ENCODE results near the gene FAM153A.
"Not testable (repeated sequence)": the region's sequence is repeated elsewhere in the genome, so short reads cannot be mapped to it uniquely, and the experiment has no call there.

FAM153A gene

DNA sequence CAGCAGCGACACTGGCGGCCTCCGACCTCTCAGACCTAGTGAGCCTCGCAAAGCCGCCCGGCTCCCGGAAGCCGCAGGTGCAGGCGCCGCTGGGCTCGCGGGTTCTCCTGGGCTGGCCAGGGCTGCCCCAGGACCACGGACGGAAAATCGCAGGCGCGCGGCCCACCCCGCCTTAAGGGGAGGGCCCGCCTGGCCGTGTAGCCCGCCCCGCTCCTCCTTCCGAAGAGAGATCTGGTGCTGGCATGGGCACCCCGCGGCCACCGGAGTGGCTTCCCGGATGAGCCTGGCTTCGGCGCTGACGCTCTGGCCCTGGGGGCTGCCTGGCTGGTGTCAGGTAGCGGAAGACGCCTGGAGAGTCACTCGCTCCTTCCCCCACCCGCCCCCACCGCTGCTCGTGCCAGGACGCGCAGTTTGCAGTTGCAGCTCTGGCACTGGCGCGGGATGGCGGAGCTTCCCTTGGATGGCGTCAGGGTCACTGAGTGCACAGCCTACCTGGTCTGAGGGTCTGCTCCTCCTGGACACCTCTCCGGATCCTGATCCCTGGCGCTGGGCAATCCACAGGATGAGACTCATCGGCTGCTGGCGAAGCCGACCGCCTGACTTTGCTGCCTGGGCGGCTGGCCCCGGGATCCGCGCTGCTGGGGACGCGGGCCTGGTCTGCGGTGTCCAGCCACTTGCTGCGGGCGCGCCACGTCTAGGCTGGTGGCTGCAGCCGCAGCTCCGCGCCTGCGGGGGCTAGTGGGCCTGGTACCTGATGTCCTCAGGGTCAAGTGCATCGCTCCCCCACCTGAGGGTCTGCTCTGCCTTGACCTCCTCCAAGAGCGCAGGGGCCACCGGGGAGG, at the start of gene FAM153A:
Gene FAM153A, minus strand, starts transcription at position 108 of the 842 bp plus-strand sequence.
- not testable (repeated sequence) for DNase-seq

DNA sequence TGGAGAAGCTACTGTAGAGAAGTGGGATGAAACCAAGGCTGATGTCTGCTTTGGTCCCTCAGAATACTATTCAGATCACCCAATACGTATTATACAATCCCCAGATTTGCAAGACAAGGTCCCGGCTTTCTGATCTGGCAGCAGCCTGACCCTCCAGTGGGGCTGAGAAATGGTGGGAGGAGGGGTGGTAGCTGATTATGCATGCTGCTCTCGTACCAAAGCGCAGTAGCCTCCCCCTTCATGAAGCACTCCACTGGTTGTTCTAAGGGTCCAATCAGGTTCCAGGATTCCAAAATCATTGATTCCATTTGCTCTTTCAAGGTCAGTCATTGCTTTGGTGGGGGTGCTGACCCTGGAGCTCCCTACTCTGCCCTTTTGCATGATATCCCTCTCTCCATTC, 49.6 kb upstream of the FAM153A start:
- DNase-seq, result not testable (repeated sequence)

DNA sequence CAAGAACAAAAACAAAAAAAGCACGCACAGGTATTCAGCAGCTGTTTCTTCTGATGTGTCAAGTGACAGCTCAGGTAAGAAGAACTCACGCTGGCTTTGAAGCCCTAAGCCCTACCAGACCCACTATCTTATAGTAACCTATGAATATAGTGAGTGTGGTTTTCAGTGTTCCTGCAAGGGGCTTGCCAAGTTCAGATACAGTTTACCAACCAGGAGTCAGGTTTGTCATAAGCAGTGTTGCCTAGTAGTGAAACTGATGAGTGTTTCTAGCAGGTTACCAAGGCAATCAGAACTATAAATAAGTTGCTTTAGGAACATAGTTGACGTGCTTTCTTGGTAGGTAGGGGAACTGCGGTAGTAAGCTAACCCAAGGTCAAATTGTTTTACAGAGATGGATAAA, 43.4 kb upstream of the FAM153A start:
- not testable (repeated sequence) for DNase-seq

DNA sequence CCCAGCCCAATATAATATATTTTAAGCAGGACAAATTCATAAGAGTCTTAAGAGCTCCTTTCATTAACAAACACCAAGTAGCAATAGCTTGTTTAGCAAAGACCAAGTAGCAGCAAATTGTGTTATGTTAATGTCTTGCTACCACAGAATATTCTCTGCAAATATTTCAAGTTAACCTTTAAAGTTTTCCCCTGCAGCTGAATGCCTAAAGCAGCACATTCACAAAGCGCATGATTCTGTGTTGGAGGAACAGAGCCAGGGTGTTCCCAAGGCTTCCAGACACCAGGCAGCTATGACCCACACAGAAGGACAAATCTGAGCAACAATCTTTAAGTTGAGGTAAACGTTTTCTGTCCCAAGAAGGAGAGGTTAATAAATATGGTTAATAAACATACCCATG, 42.1 kb upstream of the FAM153A start:
- DNase-seq, result not testable (repeated sequence)

DNA sequence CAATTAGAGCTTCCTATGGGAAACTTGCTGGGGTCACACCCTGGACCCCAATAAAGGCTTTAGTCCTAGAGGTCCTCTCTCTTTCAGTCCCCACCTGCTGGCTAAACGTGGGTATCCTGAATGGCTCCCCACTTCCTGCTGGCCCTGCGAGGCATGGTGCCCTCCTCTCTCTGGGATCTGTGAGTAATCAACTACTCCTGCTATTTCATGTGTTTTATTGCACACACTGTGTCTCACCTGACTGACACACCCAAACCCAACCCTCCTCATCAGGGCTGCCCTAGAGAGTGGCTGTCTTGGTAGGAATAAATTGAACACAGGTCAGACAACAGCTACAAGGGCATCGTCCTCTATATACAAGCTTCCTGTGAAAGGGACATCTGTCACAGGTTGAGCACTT, 39.8 kb upstream of the FAM153A start:
- not testable (repeated sequence) for DNase-seq

DNA sequence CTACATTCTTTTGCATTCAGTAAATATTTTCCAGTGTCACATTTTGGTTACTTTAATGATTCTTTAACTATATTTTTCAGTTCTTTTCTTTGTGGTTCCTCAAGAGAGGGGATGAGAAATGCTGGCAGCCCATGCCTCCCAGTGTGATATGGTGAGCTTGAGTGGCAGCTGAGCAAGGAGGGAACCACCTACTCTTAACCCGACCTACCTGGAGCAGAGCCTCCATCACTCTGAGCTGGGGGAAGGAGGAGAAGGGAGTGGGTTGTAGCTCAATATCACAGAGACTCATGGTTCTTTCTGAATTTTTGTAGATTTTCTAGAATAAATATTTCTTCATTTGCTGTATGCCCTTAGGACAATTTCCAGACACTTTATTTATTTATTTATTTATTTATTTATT, 37.0 kb upstream of the FAM153A start:
- DNase-seq, result not testable (repeated sequence)

DNA sequence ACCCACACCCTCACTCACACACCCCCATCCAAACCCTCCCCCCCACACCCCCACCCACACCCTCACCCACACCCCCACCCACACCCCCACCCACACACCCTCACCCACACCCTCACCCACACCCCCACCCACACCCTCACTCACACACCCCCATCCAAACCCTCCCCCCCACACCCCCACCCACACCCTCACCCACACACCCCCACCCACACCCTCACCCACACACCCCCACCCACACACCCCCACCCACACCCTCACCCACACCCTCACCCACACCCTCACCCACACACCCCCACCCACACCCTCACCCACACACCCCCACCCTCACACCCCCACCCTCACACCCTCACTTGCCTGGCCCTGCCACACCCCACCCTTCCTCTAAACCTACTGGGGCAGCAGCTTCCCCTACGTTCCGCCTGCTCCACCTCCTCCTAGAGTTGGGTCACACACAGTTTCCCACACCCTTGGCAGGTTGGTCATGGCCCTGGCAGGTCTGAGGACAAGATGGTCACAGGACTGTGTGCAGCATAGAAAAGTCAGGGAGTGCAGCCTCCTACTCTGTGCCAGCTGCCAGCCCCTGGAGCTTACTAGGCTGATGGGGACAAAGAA, 30.2 kb upstream of the FAM153A start:
- DNase-seq, result not testable (repeated sequence)

DNA sequence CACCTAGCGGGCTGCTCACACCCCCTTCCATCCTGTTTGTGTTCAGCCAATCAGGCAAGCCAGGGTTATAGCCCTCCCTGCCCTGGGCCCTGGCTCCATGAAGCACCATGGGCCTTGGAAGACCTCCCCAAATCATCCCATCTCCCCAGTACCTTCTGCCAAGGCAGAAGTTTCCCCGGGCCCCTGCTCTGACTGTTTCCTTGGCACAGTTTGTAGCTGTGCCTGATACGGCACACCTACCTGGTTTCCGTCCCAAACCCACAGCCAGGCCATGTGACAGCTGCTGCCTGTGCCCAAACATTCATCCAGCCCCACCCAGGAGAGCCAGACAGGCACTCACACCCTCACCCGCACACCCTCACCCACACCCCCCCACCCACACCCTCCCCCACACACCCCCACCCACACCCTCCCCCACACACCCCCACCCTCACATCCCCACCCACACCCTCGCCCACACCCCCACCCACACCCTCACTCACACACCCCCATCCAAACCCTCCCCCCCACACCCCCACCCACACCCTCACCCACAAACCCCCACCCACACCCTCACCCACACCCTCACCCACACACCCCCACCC, 29.6 kb upstream of the FAM153A start:
- not testable (repeated sequence) for DNase-seq

DNA sequence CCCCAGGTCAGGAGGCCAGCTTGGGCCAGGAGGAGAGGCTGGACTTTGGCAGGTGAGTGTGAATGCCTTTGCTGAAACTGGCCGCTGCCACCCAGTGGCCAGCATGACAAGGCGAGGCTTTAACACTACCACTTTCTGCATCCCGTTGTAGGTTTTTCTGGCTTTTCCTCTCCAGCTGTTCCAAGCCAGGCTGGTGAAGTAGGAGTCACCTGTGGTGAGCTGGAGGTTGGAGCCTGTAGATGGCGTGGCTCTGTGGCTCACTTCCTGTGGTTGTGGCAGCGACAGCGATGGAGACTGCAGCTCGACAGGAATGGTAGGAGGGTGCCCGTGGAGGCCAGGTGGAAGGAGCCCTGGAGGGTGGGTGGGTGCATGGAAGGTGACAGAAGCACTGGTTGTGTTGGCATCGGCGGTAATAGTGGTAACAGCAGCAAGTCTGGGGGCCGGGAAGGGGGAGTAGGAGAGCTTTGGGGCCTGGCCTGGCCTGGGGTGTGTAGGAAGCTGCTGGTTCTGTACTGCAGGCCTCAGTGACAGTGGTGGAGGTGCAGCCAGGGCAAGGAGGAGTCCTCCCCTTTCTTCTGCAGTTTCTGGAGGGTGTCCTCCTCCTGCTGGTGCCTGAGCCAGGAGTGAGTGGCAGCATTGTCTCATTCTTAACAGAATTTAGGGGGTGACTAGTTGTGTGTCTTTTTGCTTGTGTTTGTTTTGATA, 26.7 kb upstream of the FAM153A start:
- not testable (repeated sequence) for DNase-seq

DNA sequence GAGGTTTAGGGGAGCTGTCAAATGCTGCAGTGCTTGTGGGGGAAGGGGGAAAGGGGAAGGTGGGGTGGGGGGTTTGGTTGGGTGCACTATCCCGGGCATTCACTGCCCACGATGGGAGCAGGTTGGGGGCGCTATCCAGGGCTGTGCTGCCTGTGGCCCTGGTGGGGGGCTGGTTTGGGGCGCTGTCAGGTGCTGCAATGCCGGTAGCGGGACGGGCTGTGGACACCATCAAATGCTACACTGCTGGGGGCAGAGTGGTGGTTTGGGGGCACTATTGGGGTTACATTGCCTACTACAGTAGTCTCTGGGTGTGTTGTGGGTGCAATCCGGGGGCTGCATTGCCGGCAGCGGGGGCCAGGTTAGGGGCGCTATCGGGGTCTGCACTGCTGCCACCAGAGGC, 25.7 kb upstream of the FAM153A start:
- not testable (repeated sequence) for DNase-seq

DNA sequence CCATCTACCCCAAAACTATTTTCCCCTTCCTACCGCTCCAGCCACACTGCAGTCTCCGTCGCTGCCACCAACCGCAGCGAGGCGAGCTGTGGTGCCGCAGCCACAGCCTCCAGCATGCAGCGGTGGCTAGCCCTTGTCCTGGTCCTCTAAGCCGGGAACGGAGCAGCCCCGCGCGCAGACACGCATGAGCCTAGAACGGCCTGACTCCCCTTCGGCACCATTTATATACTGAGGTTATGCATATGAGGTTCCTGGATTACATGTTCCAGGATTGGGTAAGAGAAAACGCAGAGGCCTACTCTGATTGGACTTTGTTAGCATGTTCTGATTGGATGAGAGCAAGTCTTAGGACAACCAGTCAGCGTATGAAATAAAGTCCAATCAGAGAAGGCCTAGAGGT, 24.6 kb upstream of the FAM153A start:
- DNase-seq, result not testable (repeated sequence)

DNA sequence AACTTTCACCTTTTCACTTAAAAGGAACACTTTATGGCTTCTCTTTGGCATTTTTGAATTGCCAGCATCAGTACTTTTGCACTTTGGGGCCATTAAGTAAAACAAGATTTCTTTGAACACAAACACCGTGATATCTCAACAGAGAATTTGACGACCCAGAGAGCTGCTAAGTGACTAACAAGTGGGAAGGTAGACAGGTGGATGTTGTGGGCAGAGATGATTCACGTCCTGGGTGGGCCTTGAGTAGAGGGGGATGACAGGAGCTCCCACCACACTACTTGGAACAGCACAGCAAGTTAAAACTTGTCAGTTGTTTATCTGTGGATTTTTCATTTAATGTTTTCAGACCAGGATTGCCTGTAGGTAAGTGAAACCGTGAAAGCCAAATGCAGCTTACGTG, 18.7 kb upstream of the FAM153A start:
- DNase-seq, result not testable (repeated sequence)

DNA sequence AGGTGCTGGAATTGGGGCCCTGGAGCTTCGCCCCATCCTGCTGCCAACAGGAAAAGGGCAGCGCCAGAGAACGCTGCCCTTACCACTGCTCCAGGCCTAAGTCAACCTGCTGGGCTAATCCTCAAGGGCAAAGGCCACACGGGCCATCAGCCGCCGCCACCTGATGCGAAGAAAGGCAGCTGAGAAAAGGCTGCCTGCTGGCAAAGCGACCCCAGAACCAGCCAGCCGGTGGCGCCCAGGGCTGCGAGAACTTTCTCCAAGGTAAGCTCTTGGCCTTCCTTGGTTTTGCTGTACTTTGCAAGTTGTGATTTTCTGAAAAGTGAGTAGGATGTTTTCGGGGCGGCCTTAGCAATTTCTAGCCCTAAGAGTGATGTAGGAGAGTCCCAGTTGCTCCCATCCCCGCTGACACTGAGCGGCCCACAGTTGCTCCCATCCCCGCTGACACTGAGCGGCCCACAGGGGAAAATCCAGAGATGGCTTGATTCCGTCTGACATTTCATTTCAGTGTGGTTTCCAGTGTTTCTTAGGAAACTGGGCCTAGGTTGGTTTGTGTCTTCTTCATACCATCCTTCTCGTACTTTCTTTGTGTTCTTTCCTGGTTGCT, 15.6 kb upstream of the FAM153A start:
- DNase-seq, result not testable (repeated sequence)

DNA sequence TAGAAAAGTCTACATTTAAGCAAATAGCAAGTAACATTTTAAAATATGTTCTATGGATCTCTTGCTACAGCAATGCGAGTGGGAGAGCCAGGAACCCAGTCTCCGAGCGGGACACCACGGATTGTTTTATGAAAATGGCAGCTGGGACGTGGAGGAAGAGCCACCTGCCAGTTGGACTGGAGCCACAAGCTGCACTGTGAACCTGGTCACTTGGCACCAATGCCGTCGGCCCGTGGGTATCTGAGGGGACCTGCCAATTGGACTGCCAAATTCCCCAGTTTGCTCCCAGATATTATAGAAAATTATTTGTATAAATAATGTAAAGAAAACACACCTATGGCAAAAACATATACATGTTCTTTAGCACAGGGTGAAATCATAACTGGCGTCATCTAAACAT, 10.6 kb upstream of the FAM153A start:
- DNase-seq, result not testable (repeated sequence)

DNA sequence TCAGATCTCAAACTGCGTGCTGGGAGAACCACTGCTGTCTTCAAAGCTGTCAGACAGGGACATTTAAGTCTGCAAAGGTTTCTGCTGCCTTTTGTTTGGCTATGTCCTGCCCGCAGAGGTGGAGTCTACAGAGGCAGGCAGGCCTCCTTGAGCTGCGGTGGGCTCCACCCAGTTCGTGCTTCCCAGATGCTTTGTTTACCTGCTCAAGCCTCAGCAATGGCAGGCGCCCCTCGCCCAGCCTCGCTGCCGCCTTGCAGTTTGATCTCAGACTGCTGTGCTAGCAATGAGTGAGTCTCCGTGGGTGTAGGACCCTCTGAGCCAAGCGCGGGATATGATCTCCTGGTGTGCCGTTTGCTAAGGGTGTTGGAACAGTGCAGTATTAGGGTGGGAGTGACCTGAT, 8.9 kb upstream of the FAM153A start:
- DNase-seq, result not testable (repeated sequence)

DNA sequence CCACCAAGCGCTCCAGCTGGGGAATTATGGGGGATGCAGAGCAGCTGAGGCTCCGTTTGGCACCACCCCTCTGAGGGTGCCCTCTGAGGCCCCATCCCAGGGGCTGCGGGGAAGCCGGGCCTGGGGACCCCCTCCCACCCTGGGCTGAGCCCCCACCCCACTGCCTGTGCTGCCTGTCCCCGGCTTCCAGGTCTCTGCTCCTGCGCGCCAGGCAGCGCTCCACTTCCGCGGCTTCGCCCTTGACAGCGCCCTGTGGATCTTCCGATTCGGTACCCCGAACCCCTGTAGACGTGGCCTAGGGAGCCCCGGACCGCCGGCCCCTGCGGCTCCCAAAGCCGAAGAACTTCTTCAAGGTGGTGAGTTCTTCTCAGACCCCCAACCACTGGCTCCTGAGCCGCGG, 530 bp downstream of the FAM153A start:
- not testable (repeated sequence) for DNase-seq

DNA sequence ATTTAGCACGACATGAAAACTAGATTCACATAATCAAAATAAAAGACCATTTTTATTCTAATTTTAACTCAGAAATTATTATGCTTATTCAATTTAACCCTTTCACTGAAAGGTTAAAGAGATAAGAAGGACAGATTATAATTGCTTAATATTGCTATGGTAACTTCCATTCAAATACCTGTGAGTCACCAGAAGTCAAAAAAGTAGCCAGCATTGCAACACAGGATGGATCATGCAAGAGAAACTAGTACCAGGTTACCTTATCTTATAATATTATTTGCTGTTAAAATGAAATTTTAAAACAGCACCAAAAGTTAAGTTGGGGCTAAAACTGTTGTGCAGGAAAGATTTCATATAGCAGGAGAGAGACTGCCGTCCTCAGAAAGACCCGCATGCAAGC, 11.5 kb downstream of the FAM153A start:
- not testable (repeated sequence) for DNase-seq

DNA sequence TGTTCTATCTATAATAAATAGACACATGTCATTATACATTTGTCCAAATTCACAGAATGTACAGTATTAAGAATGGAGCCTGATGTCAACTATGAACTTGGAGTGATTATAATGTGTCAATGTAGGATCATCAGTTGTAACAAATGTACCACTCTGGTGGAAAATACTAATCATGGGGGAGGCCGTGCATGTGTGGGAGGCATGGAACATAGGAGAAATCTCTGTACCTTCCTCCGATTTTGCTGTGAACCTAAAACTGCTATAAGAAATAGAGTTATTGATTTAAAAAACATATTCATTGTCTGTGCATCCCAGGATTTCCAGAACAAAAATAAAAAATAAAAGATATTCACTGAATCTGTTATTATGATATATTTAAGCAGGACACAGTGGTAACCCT, 12.1 kb downstream of the FAM153A start:
- DNase-seq, result not testable (repeated sequence)

DNA sequence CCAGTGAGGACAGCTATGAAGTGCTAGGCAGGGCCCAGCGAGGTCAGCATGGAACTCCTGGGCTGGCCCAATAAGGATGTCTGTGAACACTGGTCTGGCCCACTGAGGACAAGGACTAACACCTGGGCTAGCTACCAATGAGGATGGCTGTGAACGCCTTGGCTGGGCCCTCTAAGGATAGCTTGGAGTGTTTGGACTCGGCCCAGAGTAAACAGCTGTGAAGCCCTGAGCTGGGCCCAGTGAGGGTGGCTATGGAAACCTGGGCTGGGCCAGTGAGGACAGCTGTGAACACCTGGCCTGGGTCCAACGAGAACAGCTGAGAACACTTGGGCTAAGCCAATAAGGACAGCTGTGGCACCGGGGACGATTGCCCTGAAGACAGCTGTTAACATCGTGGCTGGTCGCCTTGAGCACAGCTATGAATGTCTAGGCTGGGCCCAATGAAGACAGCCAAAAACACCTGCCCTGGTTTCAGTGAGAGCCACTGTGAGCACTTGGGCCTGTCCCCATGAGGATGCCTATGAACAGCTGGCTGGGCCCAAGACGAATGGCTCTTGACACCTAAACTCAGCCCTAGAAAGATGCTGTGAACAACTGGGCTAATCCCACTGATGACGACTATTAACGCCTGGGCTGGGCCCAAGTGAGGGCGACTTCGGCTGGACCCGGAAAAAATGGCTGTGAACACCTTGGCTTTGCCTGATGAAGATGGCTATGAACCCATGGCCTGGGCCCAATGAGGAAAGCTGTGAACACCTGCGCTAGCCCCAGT, 18.8 kb downstream of the FAM153A start:
- DNase-seq, result not testable (repeated sequence)

DNA sequence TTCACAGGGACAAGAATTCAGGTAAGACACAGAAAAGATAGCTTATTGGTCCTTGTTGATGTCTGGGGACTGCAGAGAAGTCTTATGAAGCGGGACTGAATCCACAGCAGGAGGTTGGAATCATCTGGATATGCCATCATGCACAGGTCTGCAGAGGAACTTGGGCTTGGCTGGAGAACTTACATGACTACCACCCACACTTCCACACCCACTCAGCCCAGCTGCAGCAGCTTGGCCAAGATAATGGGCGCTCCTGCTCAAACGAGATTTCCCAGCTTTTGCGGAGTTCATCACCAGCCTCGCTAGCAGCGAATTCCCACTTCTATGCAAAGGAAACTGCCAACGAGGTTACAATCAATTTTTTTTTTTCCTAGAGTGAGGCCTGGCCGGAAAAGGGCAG, 21.7 kb downstream of the FAM153A start:
- DNase-seq, result not testable (repeated sequence)

DNA sequence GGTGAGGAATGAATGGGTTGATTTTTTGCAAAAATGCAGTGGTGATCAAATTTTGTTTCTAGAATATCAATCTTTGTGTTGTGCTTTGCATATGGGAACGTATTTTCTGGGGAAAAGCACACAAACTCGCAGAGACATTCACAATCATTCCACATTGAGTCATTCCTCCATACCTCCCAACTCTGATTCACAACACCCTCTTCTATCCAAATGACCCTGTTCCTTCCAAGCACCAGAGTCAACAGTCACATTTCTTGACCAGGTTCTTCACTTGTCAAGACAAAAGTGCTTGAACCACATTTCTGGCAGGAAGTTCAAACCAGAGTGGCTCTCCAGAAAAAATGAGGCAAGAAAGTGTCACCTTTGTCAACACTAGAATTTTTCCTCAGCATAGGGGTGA, 35.3 kb downstream of the FAM153A start:
- not testable (repeated sequence) for DNase-seq

DNA sequence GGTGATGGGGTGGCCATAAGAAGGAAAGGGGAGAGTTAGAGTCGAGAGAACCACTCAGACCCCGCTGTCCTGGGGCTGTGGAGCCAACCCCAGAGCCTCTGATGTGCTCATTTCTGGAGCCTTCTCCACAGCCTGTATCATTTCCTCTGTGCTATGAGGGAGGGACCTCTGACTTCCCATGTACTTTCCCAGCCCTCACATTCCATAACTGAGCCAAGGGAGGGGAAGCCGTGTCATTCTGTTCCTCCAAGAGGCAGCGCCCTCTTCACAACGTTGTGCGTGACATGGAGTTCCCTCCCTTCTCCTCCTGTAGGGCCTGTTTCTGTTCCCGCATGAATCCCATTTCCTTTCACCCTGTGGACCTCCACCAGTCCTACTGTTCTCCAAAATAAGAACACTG, 57.8 kb downstream of the FAM153A start:
- not testable (repeated sequence) for DNase-seq
